GM19324 (cell line): ENCODE measurements around the gene ASCL4.
"Not testable (repeated sequence)": the region's sequence is repeated elsewhere in the genome, so short reads cannot be mapped to it uniquely, and the experiment has no call there.

Experiments
- ATAC-seq: cut with Tn5 transposase; IDR thresholded peaks from one replicate; pipeline ENCODE4 v1.9.1; 2021; ENCODE audit warnings: mild to moderate bottlenecking, moderate library complexity; ENCODE audit not compliant: unreplicated experiment, low FRiP score

ASCL4 gene

GRCh38 chr12:107774349-107775029 is at the start of gene ASCL4:
Gene ASCL4, plus strand, starts transcription at chr12:107774704. Its CDS starts 515 bp downstream, at chr12:107775219.
- ATAC-seq = no peak

- not testable (repeated sequence) for ATAC-seq
These were observed 47.2 kb upstream of the ASCL4 start for GRCh38 chr12:107727327-107727726.

- ATAC-seq = not testable (repeated sequence)
These were observed 46.8 kb upstream of the ASCL4 start for GRCh38 chr12:107727742-107728141.

- ATAC-seq = no peak
These were observed 43.7 kb upstream of the ASCL4 start for GRCh38 chr12:107730618-107731341.

GRCh38 chr12:107731366-107731765 is 43.1 kb upstream of the ASCL4 start:
- ATAC-seq = no peak

GRCh38 chr12:107732365-107732764 is 42.1 kb upstream of the ASCL4 start:
- ATAC-seq = no peak

- ATAC-seq = no peak
These were observed 40.4 kb upstream of the ASCL4 start for GRCh38 chr12:107734139-107734538.

GRCh38 chr12:107735763-107736162 is 38.7 kb upstream of the ASCL4 start:
- ATAC-seq = no peak

- peak; percentile 86 for ATAC-seq
These were observed 37.6 kb upstream of the ASCL4 start for GRCh38 chr12:107736914-107737313.

GRCh38 chr12:107748472-107748871 is 26.0 kb upstream of the ASCL4 start:
- no peak for ATAC-seq

- ATAC-seq = no peak
These were observed 25.4 kb upstream of the ASCL4 start for GRCh38 chr12:107749083-107749482.

GRCh38 chr12:107759410-107759809 is 15.1 kb upstream of the ASCL4 start:
- no peak for ATAC-seq

GRCh38 chr12:107760207-107760808 is 14.2 kb upstream of the ASCL4 start:
- peak; percentile 22 for ATAC-seq

- ATAC-seq = peak; percentile 97
These were observed 13.5 kb upstream of the ASCL4 start, which contains the start of gene PRDM4 for GRCh38 chr12:107760809-107761501. Gene PRDM4, minus strand, starts transcription at chr12:107761137. Its CDS starts 622 bp downstream, at chr12:107760515.

GRCh38 chr12:107761502-107761904 is 13.0 kb upstream of the ASCL4 start:
- ATAC-seq = no peak

- no peak for ATAC-seq
These were observed 11.6 kb upstream of the ASCL4 start for GRCh38 chr12:107762874-107763273.

GRCh38 chr12:107764626-107765025 is 9.9 kb upstream of the ASCL4 start:
- no peak for ATAC-seq

GRCh38 chr12:107765316-107765715 is 9.2 kb upstream of the ASCL4 start:
- no peak for ATAC-seq

- no peak for ATAC-seq
These were observed 7.0 kb upstream of the ASCL4 start for GRCh38 chr12:107767466-107767865.

GRCh38 chr12:107775093-107775721 is 703 bp downstream of the ASCL4 start:
- no peak for ATAC-seq
